ENCODE results near the gene ZC2HC1B. TPM values are rescaled to one million over a fixed set of nuclear protein-coding genes. Genes with fewer than 3 reads are reported as not detected.
"Not testable (repeated sequence)": the region's sequence is repeated elsewhere in the genome, so short reads cannot be mapped to it uniquely, and the experiment has no call there.

Gene ZC2HC1B
- total RNA-seq, 1 donor from 2014 or later: not detected

- Histone ChIP-seq H3K4me3 (no peak overlapping the region), H3K4me1 (no peaks in the 10 kb centered on the region), H3K27me3 (ENCODE audit: low read depth) (no peaks in the 10 kb centered on the region), H3K9me3 (peaks cover 5% of the 10 kb centered on the region), H3K36me3 (peaks cover 80% of the 10 kb centered on the region), H3K27ac (no peak overlapping the region)
- TF ChIP-seq CTCF (IDR thresholded peaks at IDR 0.05): no peak
- intact Hi-C loops (cut with DNase I): no loop called here
- DNase-seq (no peak), ATAC-seq (no peak)
Measured at GRCh38 chr6:143857651-143858050, 6.6 kb upstream of the ZC2HC1B start.

- ATAC-seq: no peak
- intact Hi-C loops (cut with DNase I): no loop called here
Measured at GRCh38 chr6:143859891-143860660, 4.2 kb upstream of the ZC2HC1B start.

GRCh38 chr6:143863771-143864170 is 503 bp upstream of the ZC2HC1B start:
- ATAC-seq (no peak), DNase-seq (no peak)
- intact Hi-C loops (cut with DNase I): no loop called here

More at GRCh38 chr6:143859891-143860660, 4.2 kb upstream of the ZC2HC1B start:
- Histone ChIP-seq H3K27ac (no peak overlapping the region), H3K9me3 (no peaks in the 10 kb centered on the region), H3K4me1 (no peaks in the 10 kb centered on the region), H3K27me3 (ENCODE audit: low read depth) (no peaks in the 10 kb centered on the region), H3K4me3 (no peak overlapping the region), H3K36me3 (peaks cover 92% of the 10 kb centered on the region)
- DNase-seq: no peak
- TF ChIP-seq CTCF (IDR thresholded peaks at IDR 0.05): no peak

GRCh38 chr6:143867236-143867635 is 3.0 kb downstream of the ZC2HC1B start:
- ATAC-seq (no peak), DNase-seq (no peak)
- Histone ChIP-seq H3K36me3 (peaks cover 32% of the 10 kb centered on the region), H3K9me3 (no peaks in the 10 kb centered on the region), H3K27ac (no peak overlapping the region), H3K4me3 (no peak overlapping the region), H3K4me1 (no peaks in the 10 kb centered on the region), H3K27me3 (ENCODE audit: low read depth) (no peaks in the 10 kb centered on the region)
- TF ChIP-seq CTCF (IDR thresholded peaks at IDR 0.05): no peak
- intact Hi-C loops (cut with DNase I): no loop called here

More at GRCh38 chr6:143863771-143864170, 503 bp upstream of the ZC2HC1B start:
- Histone ChIP-seq H3K9me3 (no peaks in the 10 kb centered on the region), H3K4me1 (no peaks in the 10 kb centered on the region), H3K4me3 (no peak overlapping the region), H3K36me3 (peaks cover 67% of the 10 kb centered on the region), H3K27me3 (ENCODE audit: low read depth) (no peaks in the 10 kb centered on the region), H3K27ac (no peak overlapping the region)
- no peak for TF ChIP-seq CTCF (IDR thresholded peaks at IDR 0.05)

DNA sequence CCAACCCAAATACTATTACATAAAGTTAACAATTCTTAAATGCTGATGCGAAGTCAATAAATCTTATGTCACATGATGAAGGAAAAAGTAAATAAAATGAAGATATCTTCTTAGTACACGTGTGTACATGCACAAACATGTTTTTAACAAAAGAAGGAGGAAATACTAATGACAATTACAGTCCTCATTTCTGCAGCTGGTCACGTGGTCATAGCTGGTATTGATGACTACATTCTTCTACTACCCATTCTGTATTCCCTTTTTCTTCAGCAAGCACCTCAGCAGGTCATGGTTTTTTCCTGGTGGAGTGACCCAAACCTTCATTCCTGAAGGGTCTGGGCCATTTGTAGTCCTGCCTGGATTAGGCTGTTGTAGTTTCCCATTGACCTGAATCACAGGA is 4.5 kb downstream of the ZC2HC1B start:
- not testable (repeated sequence) for H3K4me3 ChIP-seq

GRCh38 chr6:143871202-143871730 is 7.0 kb downstream of the ZC2HC1B start:
- DNase-seq; H3K9me3 ChIP-seq; H3K27me3 ChIP-seq (ENCODE audit: low read depth); intact Hi-C loops (cut with DNase I); H3K27ac ChIP-seq; ATAC-seq; H3K4me3 ChIP-seq; H3K4me1 ChIP-seq; H3K36me3 ChIP-seq: not testable (repeated sequence)

More for the DNA sequence above, 4.5 kb downstream of the ZC2HC1B start:
- H3K27me3 ChIP-seq (ENCODE audit: low read depth); H3K4me1 ChIP-seq; H3K9me3 ChIP-seq; ATAC-seq; intact Hi-C loops (cut with DNase I); H3K27ac ChIP-seq; DNase-seq: not testable (repeated sequence)
- peaks cover 16% of the 10 kb centered on the region for H3K36me3 ChIP-seq
